A549 (cell line): ENCODE measurements around the gene CLTCL1. TPM values are rescaled to one million over a fixed set of nuclear protein-coding genes. Genes with fewer than 3 reads are reported as not detected.

Source experiments
- ATAC-seq, 2 experiments: fragments of 200-7000 bp in 1 of 2; fragments of >200 bp in 1 of 2; cut with Nextera tagmentation in 1 of 2; cut with Tn5 transposase in 1 of 2; 3 replicates each; pipeline versions ENCODE4 v1.8.0 to v1.9.1; 2018 to 2020; ENCODE audit warnings: mild to moderate bottlenecking in 1 of 2, moderate library complexity in 1 of 2
- CTCF ChIA-PET: fragments of 300-600 bp; sonication (Branson Sonifier 250); formaldehyde crosslinking; extraction: SDS; loops from one replicate; lab custom pipeline; 2021; ENCODE audit warnings: antibody characterized with exemption, inconsistent platforms; lab: Yijun Ruan, JAX
- POLR2A ChIA-PET: fragments of 350-600 bp; formaldehyde crosslinking; extraction: SDS; loops from one replicate; lab custom pipeline; 2021; ENCODE audit warnings: antibody characterized with exemption, inconsistent platforms; lab: Yijun Ruan, JAX
- DNase-seq, 2 experiments: peaks; one replicate each; pipeline versions ENCODE4 v3.0.0 to v3.0.0-alpha.2; 2011 to 2016; ENCODE audit warnings: low read depth in 1 of 2, low spot score in 1 of 2
- FAIRE-seq: peaks from 2 replicates; lab custom pipeline; 2011; peaks lifted over from hg19 to GRCh38; lab: Jason Lieb, UNC
- H3K27ac ChIP-seq, 2 experiments: fragments of >200 bp; sonication (Bioruptor Twin); formaldehyde crosslinking; 3 replicates each; pipeline ENCODE4 v1.5.1; 2016 to 2017
- H3K4me1 ChIP-seq: fragments of >200 bp; sonication (Bioruptor Twin); formaldehyde crosslinking; 3 replicates; pipeline ENCODE4 v1.6.1; 2016
- H3K4me2 ChIP-seq: fragments of >200 bp; sonication (Bioruptor Twin); formaldehyde crosslinking; 3 replicates; pipeline ENCODE4 v1.6.1; 2016
- H3K4me3 ChIP-seq: fragments of >200 bp; sonication (Bioruptor Twin); formaldehyde crosslinking; 3 replicates; pipeline ENCODE4 v1.5.1; 2016
- H3K9me3 ChIP-seq: fragments of >200 bp; sonication (Bioruptor Twin); formaldehyde crosslinking; 3 replicates; pipeline ENCODE4 v1.6.1; 2016
- CBX8 ChIP-seq: fragments of 200-600 bp; sonication (generic); IDR thresholded peaks from 2 replicates; pipeline ENCODE4 v1.6.1; 2016
- CEBPB ChIP-seq, 2 experiments: fragments of >200 bp in 1 of 2; sonication (Bioruptor Twin) in 1 of 2; formaldehyde crosslinking in 1 of 2; IDR thresholded peaks; 2 replicates each; pipeline ENCODE4 v1.6.1; 2012 to 2016
- EP300 ChIP-seq, 2 experiments: fragments of >200 bp; sonication (Bioruptor Twin); formaldehyde crosslinking; IDR thresholded peaks; 2 replicates in 1 of 2; 3 replicates in 1 of 2; pipeline ENCODE4 v1.6.1; 2016 to 2017
- HDAC2 ChIP-seq: fragments of 200-600 bp; sonication (generic); IDR thresholded peaks from 2 replicates; pipeline ENCODE4 v1.6.1; 2016
- HEYL ChIP-seq: fragments of 250-450 bp; sonication (Bioruptor Pico); IDR thresholded peaks from 2 replicates; pipeline ENCODE4 v1.8.0; 2021; ENCODE audit warnings: mild to moderate bottlenecking, moderate library complexity
- HOXA7 ChIP-seq: fragments of 250-450 bp; sonication (Bioruptor Pico); IDR thresholded peaks from 2 replicates; pipeline ENCODE4 v1.5.0; 2020; ENCODE audit warnings: mild to moderate bottlenecking, moderate library complexity
- JUN ChIP-seq, 2 experiments: fragments of >200 bp; sonication (Bioruptor Twin); formaldehyde crosslinking; IDR thresholded peaks; 2 replicates in 1 of 2; 3 replicates in 1 of 2; pipeline ENCODE4 v1.6.1; 2016 to 2017
- MAFK ChIP-seq: fragments of 450-650 bp; IDR thresholded peaks from 2 replicates; pipeline ENCODE4 v1.6.1; 2014; ENCODE audit not compliant: partially characterized antibody
- MAZ ChIP-seq: fragments of 150-350 bp; IDR thresholded peaks from 2 replicates; pipeline ENCODE4 v1.6.1; 2014; ENCODE audit warnings: antibody characterized with exemption, low read depth, low read length, borderline replicate concordance
- NPAS2 ChIP-seq: fragments of 250-450 bp; sonication (Bioruptor Pico); IDR thresholded peaks from 2 replicates; pipeline ENCODE4 v1.8.0; 2022; ENCODE audit warnings: mild to moderate bottlenecking, moderate library complexity, borderline replicate concordance
- NR3C1 ChIP-seq: fragments of >200 bp; sonication (Bioruptor Twin); formaldehyde crosslinking; IDR thresholded peaks from 3 replicates; pipeline ENCODE4 v1.6.1; 2017
- RARB ChIP-seq: fragments of 250-450 bp; sonication (Bioruptor Pico); IDR thresholded peaks from 2 replicates; pipeline ENCODE4 v1.8.0; 2021; ENCODE audit warnings: mild to moderate bottlenecking, moderate library complexity
- RCOR1 ChIP-seq: fragments of 150-350 bp; IDR thresholded peaks from 2 replicates; pipeline ENCODE4 v1.6.1; 2014; ENCODE audit warnings: antibody characterized with exemption, low read length, low read depth
- RNF2 ChIP-seq: fragments of 200-600 bp; sonication (generic); IDR thresholded peaks from 2 replicates; pipeline ENCODE4 v1.6.1; 2016; ENCODE audit warnings: low read depth, mild to moderate bottlenecking, antibody characterized with exemption, moderate library complexity, borderline replicate concordance
- SREBF2 ChIP-seq: fragments of 450-650 bp; IDR thresholded peaks from 2 replicates; pipeline ENCODE4 v1.6.1; 2014; ENCODE audit warnings: mild to moderate bottlenecking, moderate library complexity
- TP53 ChIP-seq: fragments of 250-450 bp; sonication (Bioruptor Pico); IDR thresholded peaks from 2 replicates; pipeline ENCODE4 v1.5.0; 2021; ENCODE audit warnings: mild to moderate bottlenecking, moderate library complexity
- ZNF302 ChIP-seq: fragments of 250-450 bp; sonication (Bioruptor Pico); IDR thresholded peaks from 2 replicates; pipeline ENCODE4 v1.9.0; 2021; ENCODE audit warnings: inconsistent platforms, mild to moderate bottlenecking, moderate library complexity
- ZSCAN20 ChIP-seq: fragments of 250-450 bp; sonication (Bioruptor Pico); IDR thresholded peaks from 2 replicates; pipeline ENCODE4 v1.8.0; 2022; ENCODE audit warnings: mild to moderate bottlenecking, moderate library complexity
- WGBS: methylation state at CpG from one replicate; pipeline ENCODE4 v1.1.6; 2017; ENCODE audit errors: missing lambda C conversion rate; 5-methylcytosine and 5-hydroxymethylcytosine counted together
- polyA plus RNA-seq, 4 experiments: library from polyadenylated mRNA; depleted of rRNA in 3 of 4; stranded (reverse); fragments of >200 nt; fragmentation: RNase III in 1 of 4; extraction: RNeasy Plus Mini Kit Qiagen cat#74134 plus additional on column Dnase treatment in 1 of 4; gene quantifications; 2 replicates in 3 of 4; 3 replicates in 1 of 4; pipeline ENCODE4 v1.2.3, GENCODE V29; 2011 to 2017
- TF ChIP-seq, protein P1 (sequence below): fragments of >200 bp; sonication (Bioruptor Twin); formaldehyde crosslinking; IDR thresholded peaks from 3 replicates; pipeline ENCODE4 v1.5.1; 2016
- TF ChIP-seq, protein P2 (sequence below): fragments of >200 bp; sonication (Bioruptor Twin); formaldehyde crosslinking; IDR thresholded peaks from 2 replicates; pipeline ENCODE4 v1.6.1; 2016
- TF ChIP-seq, protein P3 (sequence below): IDR thresholded peaks from 2 replicates; pipeline ENCODE4 v1.6.1; 2012; ENCODE audit warnings: low read depth, borderline replicate concordance
- TF ChIP-seq, protein P4 (sequence below): fragments of 450-650 bp; IDR thresholded peaks from 2 replicates; pipeline ENCODE4 v1.6.1; 2014; ENCODE audit warnings: antibody characterized with exemption
- TF ChIP-seq, protein P5 (sequence below): fragments of 200-600 bp; sonication (generic); IDR thresholded peaks from 2 replicates; pipeline ENCODE4 v1.6.1; 2016; ENCODE audit warnings: antibody characterized with exemption, mild to moderate bottlenecking, moderate library complexity
- TF ChIP-seq, protein P6 (sequence below): fragments of 250-450 bp; sonication (Bioruptor Pico); IDR thresholded peaks from 2 replicates; pipeline ENCODE4 v1.5.0; 2020; ENCODE audit warnings: low read depth, mild to moderate bottlenecking, moderate library complexity

CLTCL1 gene
- polyA plus RNA-seq, 2 of the 4 experiments (the other 2 are of a cell fraction), result 8.6 to 10.6 TPM

DNA sequence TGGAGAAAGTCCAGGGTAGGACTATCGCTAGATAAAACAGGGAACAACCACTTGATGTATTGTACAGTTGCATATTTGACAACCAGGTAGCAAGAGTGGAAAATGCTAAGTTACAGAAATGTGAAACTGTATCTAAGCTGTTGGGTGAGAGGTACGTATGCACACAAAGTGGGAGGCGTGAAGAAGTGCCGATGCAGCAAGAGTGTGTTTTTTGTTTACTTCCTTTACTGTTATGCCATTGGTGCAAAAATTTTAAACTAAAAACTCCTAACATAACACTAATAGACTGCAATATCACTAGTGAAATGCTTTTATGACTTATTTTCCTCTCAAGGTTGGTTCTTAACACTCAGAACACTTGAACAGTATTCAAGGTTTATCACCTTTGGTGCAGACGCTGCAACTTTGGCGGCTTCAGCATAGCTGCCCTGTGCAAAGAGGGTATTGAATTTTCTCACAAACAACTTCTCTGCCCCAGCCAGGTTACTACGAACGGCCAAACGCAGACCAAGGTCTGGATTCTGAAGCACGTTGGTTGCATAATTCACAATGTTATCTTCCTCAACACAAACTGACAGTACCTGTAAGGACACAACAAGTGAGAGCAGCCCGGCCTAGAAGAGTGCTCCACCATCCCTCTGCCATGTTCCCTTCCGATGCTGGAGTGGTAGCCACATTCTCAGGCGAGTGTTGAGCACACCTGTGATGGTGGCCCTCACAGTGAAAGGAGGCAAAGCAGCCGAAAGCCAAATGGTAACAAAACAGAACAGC is 57.2 kb downstream of the CLTCL1 start:
- Histone ChIP-seq H3K9me3 (no peaks in the 10 kb centered on the region), H3K4me2 (no peak overlapping the region), H3K4me1 (no peaks in the 10 kb centered on the region), H3K4me3 (no peak overlapping the region), H3K27ac (no peak overlapping the region)
- TF ChIP-seq MAFK, result peak; percentile 2
- TF ChIP-seq, protein P1, sequence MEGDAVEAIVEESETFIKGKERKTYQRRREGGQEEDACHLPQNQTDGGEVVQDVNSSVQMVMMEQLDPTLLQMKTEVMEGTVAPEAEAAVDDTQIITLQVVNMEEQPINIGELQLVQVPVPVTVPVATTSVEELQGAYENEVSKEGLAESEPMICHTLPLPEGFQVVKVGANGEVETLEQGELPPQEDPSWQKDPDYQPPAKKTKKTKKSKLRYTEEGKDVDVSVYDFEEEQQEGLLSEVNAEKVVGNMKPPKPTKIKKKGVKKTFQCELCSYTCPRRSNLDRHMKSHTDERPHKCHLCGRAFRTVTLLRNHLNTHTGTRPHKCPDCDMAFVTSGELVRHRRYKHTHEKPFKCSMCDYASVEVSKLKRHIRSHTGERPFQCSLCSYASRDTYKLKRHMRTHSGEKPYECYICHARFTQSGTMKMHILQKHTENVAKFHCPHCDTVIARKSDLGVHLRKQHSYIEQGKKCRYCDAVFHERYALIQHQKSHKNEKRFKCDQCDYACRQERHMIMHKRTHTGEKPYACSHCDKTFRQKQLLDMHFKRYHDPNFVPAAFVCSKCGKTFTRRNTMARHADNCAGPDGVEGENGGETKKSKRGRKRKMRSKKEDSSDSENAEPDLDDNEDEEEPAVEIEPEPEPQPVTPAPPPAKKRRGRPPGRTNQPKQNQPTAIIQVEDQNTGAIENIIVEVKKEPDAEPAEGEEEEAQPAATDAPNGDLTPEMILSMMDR, result no peak
- TF ChIP-seq CBX8, result no peak
- TF ChIP-seq, protein P2, sequence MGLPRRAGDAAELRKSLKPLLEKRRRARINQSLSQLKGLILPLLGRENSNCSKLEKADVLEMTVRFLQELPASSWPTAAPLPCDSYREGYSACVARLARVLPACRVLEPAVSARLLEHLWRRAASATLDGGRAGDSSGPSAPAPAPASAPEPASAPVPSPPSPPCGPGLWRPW, result no peak
- no peak for TF ChIP-seq CEBPB (IDR thresholded peaks at IDR 0.05)
- ATAC-seq, result no peak
- ChIA-PET POLR2A (no interaction called here), CTCF (interaction anchor here (1.2 kb wide), 1 partner anchor 12 kb away, joined by 3 read pairs; no protein-coding TSS in a partner anchor)
- 91% methylated on average over 14 of the region's 14 CpGs for WGBS
- FAIRE-seq, result no peak
- no peak for DNase-seq

DNA sequence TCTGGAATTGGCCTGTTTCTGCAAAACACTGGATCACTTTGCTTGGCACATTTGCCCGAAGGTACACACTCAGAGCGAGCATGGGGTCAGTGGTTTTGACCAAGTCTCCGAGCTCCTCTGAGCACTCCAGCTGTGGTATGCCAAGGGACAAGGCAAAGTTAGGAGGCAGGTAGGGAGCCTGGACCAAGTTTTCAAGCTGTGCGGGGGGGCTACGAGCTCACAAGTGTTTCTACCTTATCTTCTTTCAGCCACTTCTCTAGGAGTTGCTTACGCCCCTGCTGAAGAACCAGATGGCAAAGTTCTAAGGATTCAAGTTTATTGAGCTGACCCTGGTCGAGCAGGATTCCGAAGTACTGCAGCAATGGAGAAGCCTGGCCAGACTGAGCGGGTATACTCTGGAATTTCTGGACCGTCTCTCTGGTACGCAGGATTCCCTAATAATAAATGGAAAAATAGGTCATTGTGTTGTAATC is 58.3 kb downstream of the CLTCL1 start:
- 90% methylated on average over 11 of the region's 11 CpGs for WGBS
- TF ChIP-seq HEYL (no peak), HDAC2 (no peak), TP53 (no peak), SREBF2 (no peak), RNF2 (no peak), ZNF302 (CRISPR knock-in tag) (no peak)
- TF ChIP-seq, protein P3, sequence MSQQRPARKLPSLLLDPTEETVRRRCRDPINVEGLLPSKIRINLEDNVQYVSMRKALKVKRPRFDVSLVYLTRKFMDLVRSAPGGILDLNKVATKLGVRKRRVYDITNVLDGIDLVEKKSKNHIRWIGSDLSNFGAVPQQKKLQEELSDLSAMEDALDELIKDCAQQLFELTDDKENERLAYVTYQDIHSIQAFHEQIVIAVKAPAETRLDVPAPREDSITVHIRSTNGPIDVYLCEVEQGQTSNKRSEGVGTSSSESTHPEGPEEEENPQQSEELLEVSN, result no peak
- no peak overlapping the region for H3K4me3 ChIP-seq

DNA sequence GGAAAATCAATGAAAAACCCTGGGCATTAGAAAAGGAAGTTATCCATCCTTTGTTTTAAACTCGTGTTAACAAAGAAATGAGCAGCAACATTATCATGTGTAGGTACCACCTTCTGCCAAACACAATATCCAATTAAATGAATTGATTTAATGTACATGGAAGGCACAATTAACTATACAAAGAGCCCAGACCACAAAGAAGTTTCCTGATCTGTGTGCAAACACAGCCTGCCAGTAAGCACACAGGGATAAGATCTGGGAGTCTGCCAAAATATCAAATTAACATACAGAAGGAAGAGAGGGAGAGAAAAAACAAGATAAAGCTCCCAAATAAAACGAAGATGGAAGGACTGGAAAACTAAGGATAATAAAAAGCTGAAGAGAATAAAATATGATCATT is 58.9 kb downstream of the CLTCL1 start:
- WGBS, result 56% methylated on average over 2 of the region's 2 CpGs
- Histone ChIP-seq H3K4me2 (no peak overlapping the region), H3K4me1 (no peaks in the 10 kb centered on the region), H3K4me3 (no peak overlapping the region), H3K27ac (no peak overlapping the region), H3K9me3 (no peaks in the 10 kb centered on the region)
- DNase-seq (no peak), FAIRE-seq (no peak), ATAC-seq (no peak)
- TF ChIP-seq RCOR1, result no peak
- no peak for TF ChIP-seq NR3C1
- TF ChIP-seq RARB (CRISPR knock-in tag), result no peak
- TF ChIP-seq, protein P4, sequence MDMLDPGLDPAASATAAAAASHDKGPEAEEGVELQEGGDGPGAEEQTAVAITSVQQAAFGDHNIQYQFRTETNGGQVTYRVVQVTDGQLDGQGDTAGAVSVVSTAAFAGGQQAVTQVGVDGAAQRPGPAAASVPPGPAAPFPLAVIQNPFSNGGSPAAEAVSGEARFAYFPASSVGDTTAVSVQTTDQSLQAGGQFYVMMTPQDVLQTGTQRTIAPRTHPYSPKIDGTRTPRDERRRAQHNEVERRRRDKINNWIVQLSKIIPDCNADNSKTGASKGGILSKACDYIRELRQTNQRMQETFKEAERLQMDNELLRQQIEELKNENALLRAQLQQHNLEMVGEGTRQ, result no peak
- no peak for TF ChIP-seq NPAS2 (CRISPR knock-in tag)
- TF ChIP-seq JUN (IDR thresholded peaks at IDR 0.05), result no peak
- TF ChIP-seq, protein P5, sequence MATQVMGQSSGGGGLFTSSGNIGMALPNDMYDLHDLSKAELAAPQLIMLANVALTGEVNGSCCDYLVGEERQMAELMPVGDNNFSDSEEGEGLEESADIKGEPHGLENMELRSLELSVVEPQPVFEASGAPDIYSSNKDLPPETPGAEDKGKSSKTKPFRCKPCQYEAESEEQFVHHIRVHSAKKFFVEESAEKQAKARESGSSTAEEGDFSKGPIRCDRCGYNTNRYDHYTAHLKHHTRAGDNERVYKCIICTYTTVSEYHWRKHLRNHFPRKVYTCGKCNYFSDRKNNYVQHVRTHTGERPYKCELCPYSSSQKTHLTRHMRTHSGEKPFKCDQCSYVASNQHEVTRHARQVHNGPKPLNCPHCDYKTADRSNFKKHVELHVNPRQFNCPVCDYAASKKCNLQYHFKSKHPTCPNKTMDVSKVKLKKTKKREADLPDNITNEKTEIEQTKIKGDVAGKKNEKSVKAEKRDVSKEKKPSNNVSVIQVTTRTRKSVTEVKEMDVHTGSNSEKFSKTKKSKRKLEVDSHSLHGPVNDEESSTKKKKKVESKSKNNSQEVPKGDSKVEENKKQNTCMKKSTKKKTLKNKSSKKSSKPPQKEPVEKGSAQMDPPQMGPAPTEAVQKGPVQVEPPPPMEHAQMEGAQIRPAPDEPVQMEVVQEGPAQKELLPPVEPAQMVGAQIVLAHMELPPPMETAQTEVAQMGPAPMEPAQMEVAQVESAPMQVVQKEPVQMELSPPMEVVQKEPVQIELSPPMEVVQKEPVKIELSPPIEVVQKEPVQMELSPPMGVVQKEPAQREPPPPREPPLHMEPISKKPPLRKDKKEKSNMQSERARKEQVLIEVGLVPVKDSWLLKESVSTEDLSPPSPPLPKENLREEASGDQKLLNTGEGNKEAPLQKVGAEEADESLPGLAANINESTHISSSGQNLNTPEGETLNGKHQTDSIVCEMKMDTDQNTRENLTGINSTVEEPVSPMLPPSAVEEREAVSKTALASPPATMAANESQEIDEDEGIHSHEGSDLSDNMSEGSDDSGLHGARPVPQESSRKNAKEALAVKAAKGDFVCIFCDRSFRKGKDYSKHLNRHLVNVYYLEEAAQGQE, result no peak
- TF ChIP-seq HOXA7 (CRISPR knock-in tag), result no peak
- TF ChIP-seq, protein P3, result no peak
- TF ChIP-seq MAZ, result no peak
- no peak for TF ChIP-seq CBX8
- no peak for TF ChIP-seq EP300 (IDR thresholded peaks at IDR 0.05)
- TF ChIP-seq ZSCAN20 (CRISPR knock-in tag), result no peak
- TF ChIP-seq, protein P6, sequence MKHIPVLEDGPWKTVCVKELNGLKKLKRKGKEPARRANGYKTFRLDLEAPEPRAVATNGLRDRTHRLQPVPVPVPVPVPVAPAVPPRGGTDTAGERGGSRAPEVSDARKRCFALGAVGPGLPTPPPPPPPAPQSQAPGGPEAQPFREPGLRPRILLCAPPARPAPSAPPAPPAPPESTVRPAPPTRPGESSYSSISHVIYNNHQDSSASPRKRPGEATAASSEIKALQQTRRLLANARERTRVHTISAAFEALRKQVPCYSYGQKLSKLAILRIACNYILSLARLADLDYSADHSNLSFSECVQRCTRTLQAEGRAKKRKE (CRISPR knock-in tag), result no peak
- ChIA-PET CTCF (no interaction called here), POLR2A (no interaction called here)

More for the DNA sequence above, 58.3 kb downstream of the CLTCL1 start:
- DNase-seq (no peak), FAIRE-seq (no peak), ATAC-seq (no peak)
- Histone ChIP-seq H3K4me1 (no peaks in the 10 kb centered on the region), H3K27ac (no peak overlapping the region), H3K9me3 (no peaks in the 10 kb centered on the region), H3K4me2 (no peak overlapping the region)
- ChIA-PET POLR2A (no interaction called here), CTCF (no interaction called here)
